A673 (cell line): ENCODE measurements around the gene SPSB1. TPM values are rescaled to one million over a fixed set of nuclear protein-coding genes. Genes with fewer than 3 reads are reported as not detected.

ENCODE experiments used
- BruUV-seq: library from RNA; stranded (reverse); fragments of 400-500 nt; replicated peaks from 2 replicates; lab custom pipeline; 2021; lab: Mats Ljungman, UMichigan
- CTCF ChIA-PET: fragments of 300-600 bp; sonication (Branson Sonifier 250); formaldehyde crosslinking; loops from one replicate; lab custom pipeline; 2022; ENCODE audit warnings: antibody characterized with exemption; lab: Charles Lee
- POLR2A ChIA-PET: fragments of 300-600 bp; sonication (Branson Sonifier 250); formaldehyde crosslinking; loops from one replicate; lab custom pipeline; 2022; ENCODE audit warnings: antibody characterized with exemption; ENCODE audit not compliant: low non-redundant PET; lab: Charles Lee
- DNase-seq: peaks from one replicate; pipeline ENCODE4 v3.0.0-alpha.2; 2015; ENCODE audit warnings: low spot score
- H3K27ac ChIP-seq: fragments of 200-600 bp; sonication (generic); 2 replicates; pipeline ENCODE4 v1.5.1; 2016; ENCODE audit warnings: mixed run types, low read depth, mild to moderate bottlenecking, mixed read lengths, antibody characterized with exemption, low read length; ENCODE audit not compliant: poor library complexity, severe bottlenecking
- H3K27me3 ChIP-seq: fragments of 200-600 bp; sonication (generic); replicated peaks from 2 replicates; pipeline ENCODE4 v1.6.1; 2017; ENCODE audit warnings: mixed run types, low read depth, mild to moderate bottlenecking, mixed read lengths, antibody characterized with exemption, low read length; ENCODE audit not compliant: insufficient read depth, poor library complexity
- H3K36me3 ChIP-seq: fragments of 200-600 bp; sonication (generic); 2 replicates; pipeline ENCODE4 v1.6.1; 2016; ENCODE audit warnings: mixed run types, mild to moderate bottlenecking, mixed read lengths, antibody characterized with exemption, low read length; ENCODE audit not compliant: insufficient read depth, poor library complexity, severe bottlenecking
- H3K4me1 ChIP-seq: fragments of 200-600 bp; sonication (generic); 2 replicates; pipeline ENCODE4 v1.6.1; 2017; ENCODE audit warnings: mixed run types, mild to moderate bottlenecking, mixed read lengths, antibody characterized with exemption, low read length; ENCODE audit not compliant: insufficient read depth, poor library complexity, severe bottlenecking
- H3K4me3 ChIP-seq: fragments of 200-600 bp; sonication (generic); 2 replicates; pipeline ENCODE4 v1.5.1; 2016; ENCODE audit warnings: low read depth, mixed run types, mild to moderate bottlenecking, mixed read lengths, low read length; ENCODE audit not compliant: poor library complexity, severe bottlenecking
- H3K9me3 ChIP-seq: fragments of 200-600 bp; sonication (generic); 2 replicates; pipeline ENCODE4 v1.6.1; 2016; ENCODE audit warnings: mixed run types, low read depth, mild to moderate bottlenecking, mixed read lengths, antibody characterized with exemption, low read length; ENCODE audit not compliant: poor library complexity, severe bottlenecking
- CTCF ChIP-seq: fragments of 300-800, 200-600 bp; sonication (generic); conservative IDR thresholded peaks from 2 replicates; pipeline ENCODE4 v1.5.1; 2017; ENCODE audit warnings: low read depth, mild to moderate bottlenecking, antibody characterized with exemption, low read length, moderate library complexity, mixed read lengths
- EZH2 ChIP-seq: fragments of 200-600 bp; sonication (generic); IDR thresholded peaks from 2 replicates; pipeline ENCODE4 v1.6.1; 2017; ENCODE audit warnings: borderline replicate concordance, low read depth, mild to moderate bottlenecking, mixed read lengths, antibody characterized with exemption, low read length; ENCODE audit not compliant: poor library complexity, severe bottlenecking
- intact Hi-C: fragments of 100-400 bp; cut with micrococcal nuclease; formaldehyde crosslinking; loops from one replicate; pipeline ENCODE4 v1.10.0; 2022; ENCODE audit not compliant: unreplicated experiment
- total RNA-seq: library from RNA; stranded (reverse); gene quantifications from 2 replicates; pipeline ENCODE4 v1.2.3, GENCODE V29; 2021

Gene SPSB1
- total RNA-seq, 1 experiment from 2014 or later, result 11.8 TPM

- intact Hi-C loops, result loop anchor here (10.0 kb wide), 1 partner anchor 312 kb away; no protein-coding TSS in a partner anchor
- ChIA-PET POLR2A (no interaction called here), CTCF (interaction anchor here (0.5 kb wide), 1 partner anchor 120 kb away, joined by 5 read pairs; no protein-coding TSS in a partner anchor)
- H3K4me3 ChIP-seq, result no peak overlapping the region
- TF ChIP-seq CTCF, result no peak
- TF ChIP-seq EZH2, result no peak
- H3K9me3 ChIP-seq, result peaks cover 14% of the 10 kb centered on the region
- no peaks in the 10 kb centered on the region for H3K4me1 ChIP-seq
- DNase-seq, result no peak
- no peaks in the 10 kb centered on the region for H3K36me3 ChIP-seq
- H3K27me3 ChIP-seq, result peaks cover 5% of the 10 kb centered on the region
- no peak overlapping the region for H3K27ac ChIP-seq
- BruUV-seq, result no TSS peak
Observed at GRCh38 chr1:9262096-9262986, 30.4 kb upstream of the SPSB1 start.

- no peak for DNase-seq
- H3K4me1 ChIP-seq, result no peaks in the 10 kb centered on the region
- intact Hi-C loops, result loop anchor here (10.0 kb wide), 1 partner anchor 311 kb away; no protein-coding TSS in a partner anchor
- ChIA-PET CTCF (no interaction called here), POLR2A (no interaction called here)
- no TSS peak for BruUV-seq
- H3K27me3 ChIP-seq, result no peaks in the 10 kb centered on the region
- H3K9me3 ChIP-seq, result peaks cover 14% of the 10 kb centered on the region
- H3K27ac ChIP-seq, result no peak overlapping the region
- H3K4me3 ChIP-seq, result no peak overlapping the region
- no peak for TF ChIP-seq CTCF
- no peak for TF ChIP-seq EZH2
- H3K36me3 ChIP-seq, result no peaks in the 10 kb centered on the region
Observed at GRCh38 chr1:9263276-9263855, 29.3 kb upstream of the SPSB1 start.

- no peak overlapping the region for H3K27ac ChIP-seq
- CTCF ChIA-PET, result no interaction called here
- POLR2A ChIA-PET, result no interaction called here
- peaks cover 8% of the 10 kb centered on the region for H3K9me3 ChIP-seq
- no peak overlapping the region for H3K4me3 ChIP-seq
- no peaks in the 10 kb centered on the region for H3K4me1 ChIP-seq
- BruUV-seq, result no TSS peak
- TF ChIP-seq CTCF (no peak), EZH2 (no peak)
- no peaks in the 10 kb centered on the region for H3K27me3 ChIP-seq
- intact Hi-C loops, result loop anchor here (10.0 kb wide), 1 partner anchor 311 kb away; no protein-coding TSS in a partner anchor
- no peak for DNase-seq
- H3K36me3 ChIP-seq, result no peaks in the 10 kb centered on the region
Observed at GRCh38 chr1:9263984-9264872, 28.5 kb upstream of the SPSB1 start.
